NOMO-1 treated with dmso at 0.1 percent for 144 hours (cell line): ENCODE data around the gene PRLH.

ENCODE experiments used
- DNase-seq: peaks from one replicate; lab custom pipeline; 2025; ENCODE audit not compliant: unreplicated experiment; lab: John Stamatoyannopoulos, UW

The PRLH gene

GRCh38 chr2:237563816-237564215, 2.6 kb upstream of the PRLH start:
- no peak for DNase-seq

- DNase-seq: no peak
Measured at GRCh38 chr2:237564526-237565131, 1.7 kb upstream of the PRLH start.

GRCh38 chr2:237565974-237566373, 400 bp upstream of the PRLH start:
- DNase-seq: no peak

- DNase-seq: no peak
Measured at GRCh38 chr2:237567276-237568029, 1.1 kb downstream of the PRLH start.

GRCh38 chr2:237568121-237568660, 1.8 kb downstream of the PRLH start:
- DNase-seq: no peak

GRCh38 chr2:237569041-237569440, 2.7 kb downstream of the PRLH start:
- no peak for DNase-seq

GRCh38 chr2:237569896-237570295, 3.5 kb downstream of the PRLH start:
- no peak for DNase-seq

- no peak for DNase-seq
Measured at GRCh38 chr2:237570776-237571335, 4.5 kb downstream of the PRLH start.

GRCh38 chr2:237571551-237571950, 5.2 kb downstream of the PRLH start:
- DNase-seq: no peak

GRCh38 chr2:237572021-237572741, 5.8 kb downstream of the PRLH start:
- DNase-seq: peak; percentile 64

GRCh38 chr2:237572742-237573101, 6.3 kb downstream of the PRLH start:
- DNase-seq: no peak

GRCh38 chr2:237573721-237574415, 7.5 kb downstream of the PRLH start:
- DNase-seq: no peak

GRCh38 chr2:237574467-237574866, 8.1 kb downstream of the PRLH start:
- DNase-seq: no peak

- DNase-seq: no peak
Measured at GRCh38 chr2:237574894-237575868, 8.8 kb downstream of the PRLH start.

GRCh38 chr2:237575869-237576862, 9.8 kb downstream of the PRLH start:
- no peak for DNase-seq

- DNase-seq: no peak
Measured at GRCh38 chr2:237576974-237577373, 10.6 kb downstream of the PRLH start.

GRCh38 chr2:237577458-237577857, 11.1 kb downstream of the PRLH start:
- no peak for DNase-seq

- DNase-seq: no peak
Measured at GRCh38 chr2:237577956-237578870, 11.8 kb downstream of the PRLH start.
